ENCODE measurements around the gene SBF2. TPM values are rescaled to one million over a fixed set of nuclear protein-coding genes. Genes with fewer than 3 reads are reported as not detected.

The SBF2 gene
- total and polyA plus RNA-seq, 10 donors = 3.6 to 70.9 (median 57.1) TPM

DNA sequence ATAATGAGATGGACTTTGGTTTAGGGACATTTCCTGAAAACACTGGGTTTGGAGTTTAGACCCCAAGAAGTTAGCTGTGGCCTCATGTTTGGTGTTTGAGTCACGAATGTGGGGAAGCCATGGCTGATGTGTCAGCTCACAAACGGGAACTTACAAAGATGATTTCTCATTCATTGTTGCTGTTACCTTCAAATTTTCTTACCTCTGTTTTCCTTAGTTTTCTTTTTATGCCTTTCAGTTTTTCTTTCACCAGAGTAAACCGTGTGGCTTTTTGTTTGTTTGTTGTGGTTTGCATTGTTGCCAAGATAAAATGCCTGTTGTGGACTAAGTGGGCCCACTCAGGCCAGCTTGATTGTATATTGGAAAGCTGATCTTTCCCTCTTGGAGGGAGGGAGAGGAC, 541.0 kb downstream of the SBF2 start:
- TF ChIP-seq, protein P1, sequence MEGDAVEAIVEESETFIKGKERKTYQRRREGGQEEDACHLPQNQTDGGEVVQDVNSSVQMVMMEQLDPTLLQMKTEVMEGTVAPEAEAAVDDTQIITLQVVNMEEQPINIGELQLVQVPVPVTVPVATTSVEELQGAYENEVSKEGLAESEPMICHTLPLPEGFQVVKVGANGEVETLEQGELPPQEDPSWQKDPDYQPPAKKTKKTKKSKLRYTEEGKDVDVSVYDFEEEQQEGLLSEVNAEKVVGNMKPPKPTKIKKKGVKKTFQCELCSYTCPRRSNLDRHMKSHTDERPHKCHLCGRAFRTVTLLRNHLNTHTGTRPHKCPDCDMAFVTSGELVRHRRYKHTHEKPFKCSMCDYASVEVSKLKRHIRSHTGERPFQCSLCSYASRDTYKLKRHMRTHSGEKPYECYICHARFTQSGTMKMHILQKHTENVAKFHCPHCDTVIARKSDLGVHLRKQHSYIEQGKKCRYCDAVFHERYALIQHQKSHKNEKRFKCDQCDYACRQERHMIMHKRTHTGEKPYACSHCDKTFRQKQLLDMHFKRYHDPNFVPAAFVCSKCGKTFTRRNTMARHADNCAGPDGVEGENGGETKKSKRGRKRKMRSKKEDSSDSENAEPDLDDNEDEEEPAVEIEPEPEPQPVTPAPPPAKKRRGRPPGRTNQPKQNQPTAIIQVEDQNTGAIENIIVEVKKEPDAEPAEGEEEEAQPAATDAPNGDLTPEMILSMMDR (IDR thresholded peaks at IDR 0.05 in 8 of 11, conservative IDR thresholded peaks at IDR 0.05 in 3 of 11) = no peak
- TF ChIP-seq POLR2A (IDR thresholded peaks at IDR 0.05) (no peak), POLR2AphosphoS5 (IDR thresholded peaks at IDR 0.05) (no peak)
- WGBS, 5 donors = 39 to 71% (median 49%) methylated on average over 3 of the region's 3 CpGs

DNA sequence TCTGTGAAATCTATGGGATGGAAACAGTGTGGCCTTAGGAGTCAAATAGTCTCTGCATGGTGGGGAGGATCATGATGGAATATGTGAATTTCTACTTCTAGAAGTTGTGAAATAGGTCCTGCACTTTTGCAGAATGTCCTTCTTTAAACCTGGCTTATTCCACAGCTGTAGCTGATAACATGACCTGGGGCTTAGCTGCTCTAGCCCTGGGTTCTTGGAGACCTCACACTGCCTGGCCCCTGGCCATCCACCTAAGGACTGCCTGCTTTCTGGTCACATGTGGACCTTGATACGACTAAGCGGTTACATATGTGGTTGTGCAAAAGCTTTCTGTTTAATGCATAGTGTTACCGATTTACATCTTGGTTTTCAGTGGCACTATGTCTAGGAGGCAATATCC, 541.9 kb downstream of the SBF2 start:
- 69 to 91% (median 74%) methylated on average over 3 of the region's 3 CpGs for WGBS, 5 donors
- no peak overlapping the region for H3K4me3 ChIP-seq
- peak overlapping the region in 1 of 8 donors; percentile 37 for H3K27ac ChIP-seq
- peaks cover 0 to 59% (median 26%) of the 10 kb centered on the region in 6 donors for H3K36me3 ChIP-seq
- intact Hi-C loops (cut with DNase I; ENCODE audit: low total_unique reads) = loop anchor here (10.0 kb wide), 1 partner anchor 223 kb away; no protein-coding TSS in a partner anchor
- TF ChIP-seq POLR2AphosphoS5 (IDR thresholded peaks at IDR 0.05) = peak in 1 of 3 donors; percentile 59
- TF ChIP-seq, protein P1 (IDR thresholded peaks at IDR 0.05 in 8 of 11, conservative IDR thresholded peaks at IDR 0.05 in 3 of 11) = no peak
- H3K4me1 ChIP-seq = peaks cover 37 to 93% (median 57%) of the 10 kb centered on the region in 6 donors
- DNase-seq = no peak
- H3K27me3 ChIP-seq (replicated peaks in 1 of 7) = no peaks in the 10 kb centered on the region
- H3K9me3 ChIP-seq = no peaks in the 10 kb centered on the region

More for the DNA sequence above, 541.0 kb downstream of the SBF2 start:
- H3K4me1 ChIP-seq = peaks cover 32 to 93% (median 57%) of the 10 kb centered on the region in 6 donors
- H3K4me3 ChIP-seq = no peak overlapping the region
- peaks cover 0 to 52% (median 26%) of the 10 kb centered on the region in 6 donors for H3K36me3 ChIP-seq
- H3K27ac ChIP-seq = peak overlapping the region in 1 of 8 donors; percentile 4
- H3K9me3 ChIP-seq = no peaks in the 10 kb centered on the region
- no peak for DNase-seq
- intact Hi-C loops (cut with DNase I; ENCODE audit: low total_unique reads) = loop anchor here (10.0 kb wide), 1 partner anchor 222 kb away; no protein-coding TSS in a partner anchor
- H3K27me3 ChIP-seq (replicated peaks in 1 of 7) = no peaks in the 10 kb centered on the region

DNA sequence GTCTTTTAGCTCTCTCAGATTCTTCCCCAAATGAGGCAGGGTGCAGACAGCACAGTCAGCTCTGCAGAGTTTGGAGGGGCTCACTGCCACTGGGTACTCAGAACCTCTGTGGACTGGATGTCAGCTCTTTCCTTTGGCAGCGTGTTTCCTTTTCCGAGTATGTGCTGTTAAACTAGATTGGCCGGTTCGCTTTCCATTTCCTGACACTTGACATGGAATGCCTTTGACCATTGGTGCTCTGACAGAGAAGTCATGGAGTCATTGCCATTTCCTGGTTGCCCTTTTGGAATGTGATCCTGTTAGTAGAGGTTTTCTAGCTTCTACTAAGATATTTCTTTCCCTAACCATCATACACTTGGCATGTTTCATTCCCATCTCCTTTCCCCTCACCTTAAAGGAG, 543.5 kb downstream of the SBF2 start:
- Histone ChIP-seq H3K4me1 (peaks cover 34 to 93% (median 56%) of the 10 kb centered on the region in 6 donors), H3K4me3 (no peak overlapping the region), H3K36me3 (peaks cover 0 to 71% (median 26%) of the 10 kb centered on the region in 6 donors), H3K27ac (peak overlapping the region in 5 of 8 donors; percentile 24 to 51 (median 31)), H3K9me3 (no peaks in the 10 kb centered on the region), H3K27me3 (replicated peaks in 1 of 7) (no peaks in the 10 kb centered on the region)
- TF ChIP-seq, protein P1 (IDR thresholded peaks at IDR 0.05 in 8 of 11, conservative IDR thresholded peaks at IDR 0.05 in 3 of 11) = no peak
- TF ChIP-seq POLR2AphosphoS5 (IDR thresholded peaks at IDR 0.05) = peak in 1 of 3 donors; percentile 52
- WGBS, 5 donors = 60 to 92% (median 74%) methylated on average over 4 of the region's 4 CpGs
- intact Hi-C loops (cut with DNase I; ENCODE audit: low total_unique reads) = loop anchor here (10.0 kb wide), 1 partner anchor 224 kb away; no protein-coding TSS in a partner anchor
- DNase-seq = no peak

DNA sequence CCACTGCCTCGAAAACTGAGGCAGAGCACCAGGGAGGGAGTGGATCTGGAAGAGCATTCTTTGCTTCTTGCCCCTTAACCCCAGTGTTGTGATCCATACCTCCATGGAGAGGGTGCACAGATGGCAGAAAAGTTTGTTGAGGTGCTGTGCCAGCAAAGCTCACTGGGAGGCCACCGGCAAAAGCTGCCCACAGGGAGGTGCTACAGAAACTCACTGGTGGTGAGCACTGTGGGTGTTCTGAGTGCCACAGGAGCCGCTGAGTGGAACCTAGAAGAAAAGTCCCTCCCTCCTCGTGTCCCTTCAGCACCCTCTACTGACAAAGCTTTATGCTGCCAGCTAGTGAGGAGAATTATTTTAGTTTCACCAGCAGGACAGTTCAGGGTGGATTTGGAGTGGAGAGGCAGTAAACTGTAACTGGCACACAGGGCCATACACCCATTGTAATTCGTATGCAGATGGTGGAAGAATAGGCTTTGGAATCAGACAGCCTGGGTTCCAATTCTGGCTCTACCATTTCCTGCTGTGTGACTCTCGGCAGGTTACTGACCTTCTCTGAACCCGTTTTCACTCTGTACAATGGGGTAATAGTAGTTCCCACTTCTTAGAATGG, 545.6 kb downstream of the SBF2 start:
- H3K27ac ChIP-seq = peak overlapping the region in 7 of 8 donors; percentile 54 to 81 (median 72)
- WGBS, 5 donors = 40 to 50% (median 43%) methylated on average over 7 of the region's 7 CpGs
- intact Hi-C loops (cut with DNase I; ENCODE audit: low total_unique reads) = loop anchor here (5.0 kb wide), 1 partner anchor 136 kb away; no protein-coding TSS in a partner anchor

More for the DNA sequence above, 545.6 kb downstream of the SBF2 start:
- no peak for DNase-seq
- Histone ChIP-seq H3K4me1 (peaks cover 36 to 89% (median 48%) of the 10 kb centered on the region in 6 donors), H3K27me3 (replicated peaks in 1 of 7) (no peaks in the 10 kb centered on the region), H3K9me3 (no peaks in the 10 kb centered on the region), H3K36me3 (peaks cover 0 to 85% (median 26%) of the 10 kb centered on the region in 6 donors), H3K4me3 (no peak overlapping the region)
- TF ChIP-seq POLR2AphosphoS5 (IDR thresholded peaks at IDR 0.05) = peak in 2 of 3 donors; percentile 60 to 66
- no peak for TF ChIP-seq POLR2A (IDR thresholded peaks at IDR 0.05)
- TF ChIP-seq, protein P1 (IDR thresholded peaks at IDR 0.05 in 8 of 11, conservative IDR thresholded peaks at IDR 0.05 in 3 of 11) = peak; percentile 43 to 87 (median 65)

Data from spleen (tissue), 11 donors.